ENCODE results near the gene GAS2.

DNA sequence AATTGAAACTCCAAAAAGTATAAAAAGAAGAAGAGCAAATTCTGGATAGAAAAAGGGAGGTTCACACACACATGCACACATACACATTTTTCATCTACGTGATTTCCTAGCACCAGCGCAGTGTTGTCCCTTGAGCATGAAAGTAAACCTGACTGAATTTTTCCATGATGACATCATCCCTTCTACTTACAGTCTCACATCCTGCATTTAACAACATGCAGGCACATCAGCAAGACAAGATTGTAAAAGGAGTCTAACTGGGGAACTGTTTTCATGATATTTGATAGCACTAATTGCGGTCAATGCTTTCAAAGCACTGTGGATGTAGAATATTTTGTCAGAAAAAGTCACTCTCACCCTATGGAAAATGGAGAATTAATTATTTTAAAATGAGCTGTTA is 36.6 kb downstream of the GAS2 start:
- TF ChIP-seq, protein P1, sequence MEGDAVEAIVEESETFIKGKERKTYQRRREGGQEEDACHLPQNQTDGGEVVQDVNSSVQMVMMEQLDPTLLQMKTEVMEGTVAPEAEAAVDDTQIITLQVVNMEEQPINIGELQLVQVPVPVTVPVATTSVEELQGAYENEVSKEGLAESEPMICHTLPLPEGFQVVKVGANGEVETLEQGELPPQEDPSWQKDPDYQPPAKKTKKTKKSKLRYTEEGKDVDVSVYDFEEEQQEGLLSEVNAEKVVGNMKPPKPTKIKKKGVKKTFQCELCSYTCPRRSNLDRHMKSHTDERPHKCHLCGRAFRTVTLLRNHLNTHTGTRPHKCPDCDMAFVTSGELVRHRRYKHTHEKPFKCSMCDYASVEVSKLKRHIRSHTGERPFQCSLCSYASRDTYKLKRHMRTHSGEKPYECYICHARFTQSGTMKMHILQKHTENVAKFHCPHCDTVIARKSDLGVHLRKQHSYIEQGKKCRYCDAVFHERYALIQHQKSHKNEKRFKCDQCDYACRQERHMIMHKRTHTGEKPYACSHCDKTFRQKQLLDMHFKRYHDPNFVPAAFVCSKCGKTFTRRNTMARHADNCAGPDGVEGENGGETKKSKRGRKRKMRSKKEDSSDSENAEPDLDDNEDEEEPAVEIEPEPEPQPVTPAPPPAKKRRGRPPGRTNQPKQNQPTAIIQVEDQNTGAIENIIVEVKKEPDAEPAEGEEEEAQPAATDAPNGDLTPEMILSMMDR (IDR thresholded peaks at IDR 0.05), result no peak
- TF ChIP-seq POLR2A (IDR thresholded peaks at IDR 0.05), result no peak

All from prostate gland (tissue), 2 donors.